Epithelial cell of prostate (primary cell): ENCODE results near the gene ZIM2.

Experiments used
- DNase-seq: peaks from one replicate; pipeline ENCODE4 v3.0.0-alpha.2; 2011; ENCODE audit warnings: low read depth, low spot score
- H3K27ac ChIP-seq: fragments of 450-650 bp; 2 replicates; pipeline ENCODE4 v1.5.1; 2017; ENCODE audit warnings: mild to moderate bottlenecking

ZIM2 gene

DNA sequence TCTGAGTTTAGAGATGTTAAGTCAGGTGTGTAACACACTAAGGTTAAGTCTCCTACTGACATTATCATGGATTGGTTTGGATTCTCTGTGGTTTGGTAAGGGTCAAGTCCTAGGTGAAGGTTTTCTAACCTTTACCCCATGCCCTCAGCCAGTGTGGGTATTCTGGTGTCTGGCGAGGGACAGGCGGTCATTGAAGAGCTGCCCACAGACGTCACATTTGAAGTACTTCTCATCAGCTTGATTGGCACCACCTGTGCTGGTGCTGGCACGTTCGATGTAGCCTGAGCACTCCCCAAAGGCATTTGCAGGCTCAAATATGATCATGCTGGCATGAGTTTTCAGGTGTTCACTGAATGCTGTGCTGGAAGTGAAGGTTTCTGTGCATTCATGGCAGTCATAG, 27.0 kb downstream of the ZIM2 start:
- no peak overlapping the region for H3K27ac ChIP-seq
- no peak for DNase-seq

GRCh38 chr19:56811480-56811879, 29.0 kb downstream of the ZIM2 start:
- no peak for DNase-seq
- no peak overlapping the region for H3K27ac ChIP-seq

DNA sequence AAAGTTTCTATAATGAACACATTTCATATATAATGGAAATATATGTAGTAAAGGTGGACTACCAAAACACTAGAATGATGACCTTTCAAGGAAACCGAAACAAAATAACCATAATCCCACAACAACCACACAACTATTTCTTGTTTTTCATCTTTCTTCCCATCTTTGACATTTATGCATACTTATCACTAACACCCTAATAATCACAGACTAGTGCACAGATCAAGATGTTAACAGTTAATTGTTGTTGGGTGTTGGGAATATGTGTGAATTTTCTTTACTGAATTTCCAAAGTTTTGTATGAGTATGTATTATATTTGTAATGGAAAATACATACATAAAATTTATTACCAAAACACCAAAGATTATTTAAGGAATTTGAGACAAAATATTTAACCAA, 30.3 kb downstream of the ZIM2 start:
- H3K27ac ChIP-seq: no peak overlapping the region
- DNase-seq: no peak

- DNase-seq: no peak
- H3K27ac ChIP-seq: no peak overlapping the region
These were observed 31.7 kb downstream of the ZIM2 start for GRCh38 chr19:56808717-56809392.

DNA sequence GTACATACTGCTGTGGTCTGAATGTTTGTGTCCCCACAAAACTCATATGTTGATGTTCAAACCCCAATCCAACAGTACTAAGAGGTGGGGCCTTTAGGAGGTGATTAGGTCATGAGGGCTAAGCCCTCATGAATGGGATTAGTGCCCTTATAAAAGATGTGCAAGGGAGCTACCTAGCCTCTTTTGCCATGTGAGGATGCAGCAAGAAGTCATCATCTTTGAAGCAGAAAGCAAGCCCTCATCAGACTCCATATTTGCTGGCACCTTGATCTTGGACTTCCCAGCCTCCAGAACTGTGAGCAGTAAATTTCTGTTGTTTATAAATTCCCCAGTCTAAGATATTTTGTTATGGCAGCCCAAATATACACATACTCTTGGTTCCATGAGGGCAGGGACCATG, 33.9 kb downstream of the ZIM2 start:
- no peak for DNase-seq
- H3K27ac ChIP-seq: no peak overlapping the region

- H3K27ac ChIP-seq: no peak overlapping the region
- no peak for DNase-seq
These were observed 62.2 kb downstream of the ZIM2 start for GRCh38 chr19:56778351-56778750.

DNA sequence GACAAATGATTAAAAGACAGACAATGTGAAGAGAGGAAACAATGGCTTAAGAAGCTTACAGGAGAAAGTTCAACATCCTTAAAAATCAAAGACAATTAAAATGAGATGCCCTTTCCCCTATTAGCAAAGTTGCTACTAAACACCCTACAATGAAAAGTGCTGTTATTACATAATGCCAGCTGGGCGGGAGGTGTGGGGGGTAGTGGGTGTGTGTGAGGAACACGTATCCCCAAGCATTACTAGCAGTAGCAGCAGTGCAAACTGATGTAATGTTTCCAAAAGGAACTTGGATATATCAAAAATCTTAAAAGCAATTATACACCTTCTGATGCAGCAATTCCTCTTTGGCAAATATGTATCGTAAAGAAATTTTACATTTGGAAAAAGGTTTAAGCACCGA, 70.9 kb downstream of the ZIM2 start:
- no peak for DNase-seq
- no peak overlapping the region for H3K27ac ChIP-seq

DNA sequence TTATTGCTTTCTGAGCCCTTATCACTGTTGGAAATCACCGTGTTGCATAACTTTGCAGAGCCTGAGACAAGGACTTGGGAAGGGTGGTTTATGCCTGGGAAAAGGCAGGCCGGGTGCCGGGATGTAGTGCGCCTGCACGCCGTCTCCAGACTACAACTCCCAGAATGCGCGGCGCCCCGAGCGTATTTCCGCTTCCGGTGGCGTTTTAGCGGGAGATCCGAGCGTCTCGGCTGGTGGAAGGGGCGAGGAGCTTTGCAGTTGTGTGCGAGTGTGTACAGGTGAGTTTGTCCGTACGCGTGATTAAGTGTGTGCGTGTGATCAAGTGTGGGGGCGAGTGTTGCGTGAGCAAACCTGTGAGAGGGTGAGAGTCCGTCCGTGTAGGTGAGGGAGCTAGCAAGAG, 75.4 kb downstream of the ZIM2 start:
- no peak overlapping the region for H3K27ac ChIP-seq
- DNase-seq: no peak

- no peak for DNase-seq
- H3K27ac ChIP-seq: no peak overlapping the region
These were observed 76.3 kb downstream of the ZIM2 start for GRCh38 chr19:56764196-56764695.

DNA sequence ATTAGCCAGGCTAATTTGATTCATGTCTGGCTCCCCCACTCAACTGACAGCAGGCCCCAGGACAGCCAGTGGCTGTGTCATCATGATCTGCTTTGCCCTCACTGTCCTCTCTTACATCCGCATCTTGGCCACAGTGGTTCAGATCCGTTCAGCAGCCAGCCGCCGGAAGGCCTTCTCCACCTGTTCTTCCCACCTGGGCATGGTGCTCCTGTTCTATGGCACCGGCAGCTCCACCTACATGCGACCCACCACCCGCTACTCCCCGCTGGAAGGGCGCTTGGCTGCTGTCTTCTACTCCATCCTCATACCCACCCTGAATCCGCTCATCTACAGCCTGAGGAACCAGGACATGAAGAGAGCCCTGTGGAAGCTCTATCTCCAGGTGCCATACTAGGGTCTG, 79.7 kb downstream of the ZIM2 start:
- no peak for DNase-seq
- no peak overlapping the region for H3K27ac ChIP-seq

DNA sequence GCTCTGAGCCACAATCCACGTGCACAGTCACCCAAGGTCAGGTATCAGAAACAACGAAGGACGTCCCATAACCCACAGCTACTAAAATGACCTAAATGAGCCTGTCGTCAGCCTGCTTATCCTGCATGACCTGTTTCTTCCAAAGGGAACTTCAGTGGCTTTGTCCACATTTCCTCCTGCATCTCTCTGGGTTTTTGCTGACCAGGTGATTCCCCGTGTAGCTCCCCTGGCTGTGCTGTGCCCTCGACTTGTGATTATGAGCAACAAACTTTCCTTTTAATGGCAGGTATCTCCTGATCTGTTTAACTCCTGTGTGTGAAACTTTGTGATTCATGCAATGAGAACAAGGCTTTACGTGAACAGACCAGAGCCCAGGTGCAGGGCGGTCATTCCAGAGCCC, 81.0 kb downstream of the ZIM2 start:
- DNase-seq: no peak
- H3K27ac ChIP-seq: no peak overlapping the region

- H3K27ac ChIP-seq: no peak overlapping the region
- no peak for DNase-seq
These were observed 89.4 kb downstream of the ZIM2 start for GRCh38 chr19:56751078-56751489.

DNA sequence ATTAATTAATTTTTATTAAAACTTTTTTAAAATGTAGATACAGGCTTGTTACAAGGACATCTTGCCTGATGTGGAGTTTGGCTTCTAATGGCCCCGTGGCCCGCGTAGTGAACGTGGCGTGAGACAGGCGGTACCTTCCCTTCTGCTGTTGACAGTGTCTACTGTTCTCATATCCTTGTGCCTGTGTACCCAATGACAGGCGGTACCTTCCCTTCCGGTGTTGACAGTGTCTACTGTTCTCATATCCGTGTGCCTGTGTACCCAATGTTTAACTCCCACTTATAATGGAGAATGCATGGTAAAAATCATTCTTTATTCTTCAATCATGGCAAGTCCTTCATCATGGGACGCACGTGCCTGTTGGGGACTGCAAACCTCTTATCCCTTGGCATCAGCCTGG, 89.9 kb downstream of the ZIM2 start:
- DNase-seq: no peak
- H3K27ac ChIP-seq: no peak overlapping the region

- no peak for DNase-seq
- no peak overlapping the region for H3K27ac ChIP-seq
These were observed 92.1 kb downstream of the ZIM2 start for GRCh38 chr19:56748378-56748777.

GRCh38 chr19:56746367-56746766, 94.2 kb downstream of the ZIM2 start:
- H3K27ac ChIP-seq: no peak overlapping the region

GRCh38 chr19:56740501-56740900, 100.0 kb downstream of the ZIM2 start:
- no peak for DNase-seq
- H3K27ac ChIP-seq: no peak overlapping the region

More at GRCh38 chr19:56746367-56746766, 94.2 kb downstream of the ZIM2 start:
- no peak for DNase-seq

- DNase-seq: no peak
- no peak overlapping the region for H3K27ac ChIP-seq
These were observed 104.0 kb downstream of the ZIM2 start for GRCh38 chr19:56736571-56736970.

DNA sequence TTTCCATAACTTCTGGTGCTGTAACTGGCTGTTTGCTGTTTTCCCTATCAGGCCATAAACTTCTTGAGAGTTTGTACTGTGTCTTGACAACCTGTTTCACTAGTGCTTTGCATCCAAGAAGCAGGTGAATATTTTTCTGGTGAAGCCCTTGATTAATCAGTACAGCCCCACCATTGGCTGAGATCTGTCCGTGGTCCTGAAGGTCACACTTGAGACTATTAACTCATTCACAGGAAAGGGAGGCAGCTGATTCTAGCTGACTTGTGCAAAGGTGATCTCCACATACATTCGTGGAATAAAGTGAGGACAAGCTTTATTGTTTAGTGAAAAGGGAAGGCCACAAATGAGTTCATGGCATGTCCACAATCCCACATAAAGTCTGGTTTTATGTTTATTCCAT, 107.5 kb downstream of the ZIM2 start:
- no peak overlapping the region for H3K27ac ChIP-seq
- no peak for DNase-seq

DNA sequence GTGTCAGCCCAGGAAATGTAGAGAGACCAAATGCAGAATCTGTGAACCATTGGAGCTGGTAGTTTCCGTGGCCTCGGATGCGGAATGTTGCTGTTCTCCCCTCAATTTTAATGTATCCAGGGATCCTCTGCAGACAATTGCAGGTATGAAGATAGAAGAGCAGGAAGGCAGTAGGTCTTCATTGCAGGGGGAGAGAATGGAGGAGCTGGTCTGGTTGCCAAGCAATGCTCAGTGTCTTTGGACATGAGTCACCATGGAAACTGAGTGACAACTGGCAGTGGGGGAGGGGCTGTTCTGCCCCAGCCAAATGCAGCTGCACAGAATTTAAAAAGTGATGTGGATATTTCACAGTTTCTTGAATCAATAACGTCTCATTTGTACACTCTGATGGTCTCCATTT, 112.8 kb downstream of the ZIM2 start:
- no peak overlapping the region for H3K27ac ChIP-seq
- no peak for DNase-seq

DNA sequence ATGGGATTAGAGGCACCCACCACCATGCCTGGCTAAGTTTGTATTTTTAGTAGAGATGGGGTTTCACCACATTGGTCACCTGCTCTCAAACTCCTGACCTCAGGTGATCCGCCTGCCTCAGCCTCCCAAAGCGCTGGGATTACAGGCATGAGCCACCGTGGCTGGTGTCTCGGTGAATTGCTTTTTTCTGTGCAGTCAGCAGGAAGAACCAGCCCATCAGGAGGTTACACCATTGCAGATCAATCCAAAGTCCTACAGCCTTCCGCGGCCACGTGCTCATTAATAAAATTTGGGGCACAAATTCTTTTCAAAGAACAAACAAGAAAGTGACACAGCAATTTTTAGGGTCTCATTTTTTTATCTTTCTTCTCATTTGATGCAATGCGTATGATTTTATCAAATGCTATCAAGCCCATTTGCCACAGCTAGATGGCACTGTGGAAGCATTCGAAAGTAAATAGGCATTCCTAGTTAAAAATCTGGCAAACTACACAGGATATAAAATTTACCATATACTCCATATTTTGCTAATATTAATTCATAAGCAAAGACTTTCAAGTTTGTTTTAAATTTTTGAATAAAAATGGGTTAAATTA, 114.6 kb downstream of the ZIM2 start:
- H3K27ac ChIP-seq: no peak overlapping the region
- DNase-seq: no peak
